HepG2 (cell line): ENCODE measurements around the gene HOXD12. TPM values are rescaled to one million over a fixed set of nuclear protein-coding genes. Genes with fewer than 3 reads are reported as not detected.
A peak's percentile ranks its signal among the peaks of the same experiment; 100 is the strongest.

ENCODE experiments used
- ATAC-seq: fragments of 200-7000 bp; cut with Tn5 transposase; 3 replicates; pipeline ENCODE4 v1.9.1; 2020; ENCODE audit warnings: mild to moderate bottlenecking, moderate library complexity
- BruUV-seq: library from RNA; stranded (reverse); fragments of 400-500 nt; replicated peaks from 2 replicates; lab custom pipeline; 2021; lab: Mats Ljungman, UMichigan
- CTCF ChIA-PET: fragments of 300-600 bp; formaldehyde crosslinking; extraction: SDS; loops from one replicate; lab custom pipeline; 2021; ENCODE audit warnings: low total read pairs, inconsistent platforms, low intra/inter-chr PET ratio; lab: Yijun Ruan, JAX
- POLR2A ChIA-PET: fragments of 350-600 bp; sonication (Branson Sonifier 250); formaldehyde crosslinking; loops from one replicate; lab custom pipeline; 2020; ENCODE audit warnings: antibody characterized with exemption, inconsistent platforms; lab: Yijun Ruan, JAX
- DNase-seq: peaks from one replicate; pipeline ENCODE4 v3.0.0-alpha.2; 2015; ENCODE audit warnings: low spot score
- FAIRE-seq: peaks from 3 replicates; lab custom pipeline; 2011; peaks lifted over from hg19 to GRCh38; lab: Jason Lieb, UNC
- H2AFZ ChIP-seq: one replicate; pipeline ENCODE4 v1.6.1; 2011; ENCODE audit warnings: low read length, inconsistent platforms
- H3K27ac ChIP-seq: fragments of 300-600 bp; 3 replicates; pipeline ENCODE4 v1.8.0; 2011; ENCODE audit warnings: mixed run types, mild to moderate bottlenecking, mixed read lengths, low read length, inconsistent platforms; ENCODE audit not compliant: insufficient read depth; ENCODE audit errors: extremely low read length
- H3K27me3 ChIP-seq, 2 experiments: fragments of 200-600 bp in 1 of 2; 2 replicates in 1 of 2; 3 replicates in 1 of 2; pipeline versions ENCODE4 v1.6.0 to v1.8.0; 2011; ENCODE audit warnings: low read length in 2 of 2, mild to moderate bottlenecking in 2 of 2, moderate library complexity in 2 of 2, inconsistent platforms in 1 of 2; ENCODE audit not compliant: insufficient read depth in 2 of 2, control insufficient read depth in 1 of 2
- H3K36me3 ChIP-seq, 2 experiments: fragments of 200-600 bp in 1 of 2; replicated peaks in 1 of 2; 2 replicates in 1 of 2; 3 replicates in 1 of 2; pipeline versions ENCODE4 v1.5.1 to v1.8.0; 2011; ENCODE audit warnings: low read length in 2 of 2, inconsistent platforms in 1 of 2; ENCODE audit not compliant: insufficient read depth in 2 of 2, control insufficient read depth in 1 of 2
- H3K4me1 ChIP-seq: 2 replicates; pipeline ENCODE4 v1.5.1; 2012; ENCODE audit warnings: low read length, inconsistent platforms; ENCODE audit not compliant: insufficient read depth
- H3K4me2 ChIP-seq: 2 replicates; pipeline ENCODE4 v1.6.0; 2011; ENCODE audit warnings: low read depth, low read length, inconsistent platforms
- H3K4me3 ChIP-seq, 3 experiments: fragments of 200-600 bp in 1 of 3; sonication (generic), shearing (Covaris generic) in 1 of 3; replicated peaks in 1 of 3; 2 replicates each; pipeline ENCODE4 v1.5.1; 2011 to 2016; ENCODE audit warnings: low read length in 3 of 3, inconsistent platforms in 2 of 3, low read depth in 2 of 3, mild to moderate bottlenecking in 2 of 3, control low read depth in 1 of 3, mixed read lengths in 1 of 3; ENCODE audit not compliant: insufficient read depth in 1 of 3
- H3K79me2 ChIP-seq: one replicate; pipeline ENCODE4 v1.6.1; 2011; ENCODE audit warnings: low read length, inconsistent platforms; ENCODE audit not compliant: insufficient read depth
- H3K9ac ChIP-seq: 2 replicates; pipeline ENCODE4 v1.6.0; 2011; ENCODE audit warnings: mild to moderate bottlenecking, low read depth, low read length, inconsistent platforms; ENCODE audit not compliant: insufficient read depth
- H3K9me3 ChIP-seq: 2 replicates; pipeline ENCODE4 v1.5.1; 2012; ENCODE audit warnings: mild to moderate bottlenecking, low read length
- H4K20me1 ChIP-seq: 2 replicates; pipeline ENCODE4 v1.6.0; 2011; ENCODE audit warnings: inconsistent platforms, mild to moderate bottlenecking, low read length, moderate library complexity; ENCODE audit not compliant: insufficient read depth
- CBX2 ChIP-seq, 2 experiments: fragments of 200-600 bp in 1 of 2; sonication (generic); formaldehyde crosslinking in 1 of 2; IDR thresholded peaks; 2 replicates each; pipeline versions ENCODE4 v1.7.0 to v1.8.1; 2018 to 2022; ENCODE audit warnings: low read depth in 2 of 2, low read length in 1 of 2, mild to moderate bottlenecking in 1 of 2, missing genetic modification reagents in 1 of 2
- ZBTB8A ChIP-seq: sonication (generic); formaldehyde crosslinking; IDR thresholded peaks from 2 replicates; pipeline ENCODE4 v1.4.0; 2020; ENCODE audit warnings: mild to moderate bottlenecking, low read depth, missing genetic modification reagents, borderline replicate concordance
- ZNF12 ChIP-seq: sonication (generic); formaldehyde crosslinking; IDR thresholded peaks from 2 replicates; pipeline ENCODE4 v1.5.0; 2020; ENCODE audit warnings: missing genetic modification reagents
- ZNF264 ChIP-seq: sonication (generic); formaldehyde crosslinking; IDR thresholded peaks from 2 replicates; pipeline ENCODE4 v1.4.0; 2020; ENCODE audit warnings: missing genetic modification reagents
- ZNF703 ChIP-seq: sonication (generic); formaldehyde crosslinking; IDR thresholded peaks from 2 replicates; pipeline ENCODE4 v1.5.1; 2020; ENCODE audit warnings: missing genetic modification reagents, mild to moderate bottlenecking, moderate library complexity, borderline replicate concordance
- ZSCAN9 ChIP-seq: IDR thresholded peaks from 2 replicates; pipeline ENCODE4 v1.6.1; 2016; ENCODE audit warnings: borderline replicate concordance
- WGBS: methylation state at CpG from one replicate; pipeline ENCODE4 v1.1.6; 2017; ENCODE audit warnings: low lambda C conversion rate; 5-methylcytosine and 5-hydroxymethylcytosine counted together
- in situ Hi-C: cut with HindIII; loops from 2 replicates; pipeline ENCODE4 v1.10.0; 2017; ENCODE audit warnings: low pct_unique_long_range_greater_than_20kb; ENCODE audit not compliant: extremely low pct_ligation_motif_present
- intact Hi-C: fragments of 100-400 bp; cut with micrococcal nuclease; formaldehyde crosslinking; loops from one replicate; pipeline ENCODE4 v1.10.0; 2022; ENCODE audit not compliant: unreplicated experiment
- polyA plus RNA-seq, 8 experiments: library from polyadenylated mRNA; depleted of rRNA in 3 of 8; stranded (reverse) in 7 of 8; unstranded in 1 of 8; fragments of >200 nt; fragmentation: Illumina TruSeq in 4 of 8; extraction: Trizol in 4 of 8; gene quantifications; 2 replicates each; pipeline versions ENCODE4 v1.2.1 to v1.2.3, GENCODE V29; 2011 to 2016; ENCODE audit warnings: low read depth in 4 of 8, missing spikeins in 1 of 8, mixed read lengths in 1 of 8; ENCODE audit not compliant: insufficient read depth in 1 of 8
- total RNA-seq, 5 experiments: library from RNA; depleted of rRNA; stranded (reverse); fragments of >200 nt; fragmentation: Illumina TruSeq; extraction: Trizol; gene quantifications; 2 replicates each; pipeline ENCODE4 v1.2.3, GENCODE V29; 2016; ENCODE audit warnings: low read depth in 1 of 5

Gene HOXD12
- total and polyA plus RNA-seq, 2 of the 13 experiments (the other 11 are each of a cell fraction or from before 2014, with no cell fraction given), result not detected

DNA sequence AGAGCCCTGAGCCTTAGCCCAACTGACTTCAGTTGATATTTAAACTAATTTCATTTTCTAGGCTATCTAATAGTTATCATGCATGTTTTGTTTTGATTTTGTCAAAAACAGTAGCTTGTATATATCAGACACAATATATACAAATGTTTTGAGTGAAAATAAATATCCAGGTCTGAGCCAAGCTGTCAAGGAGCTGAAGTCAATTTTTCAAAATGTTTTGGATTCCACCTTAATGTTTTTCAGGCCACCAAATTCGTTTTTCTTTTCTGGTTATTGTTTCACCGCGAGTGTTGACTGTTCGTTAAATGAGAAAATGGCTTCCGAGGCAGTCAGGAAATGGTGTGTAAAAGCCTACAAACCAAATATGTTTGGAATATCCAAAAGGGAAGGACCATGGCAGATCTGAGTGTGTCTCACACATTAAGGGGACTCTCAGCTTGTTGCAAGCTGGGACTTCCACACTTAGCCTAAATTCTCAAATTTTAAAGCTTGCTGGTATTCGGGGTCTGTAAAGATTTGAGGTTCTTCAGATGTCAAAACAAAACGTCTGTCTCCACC is 2.8 kb downstream of the HOXD12 start:
- no peak overlapping the region for H3K27ac ChIP-seq
- FAIRE-seq (no peak), ATAC-seq (no peak), DNase-seq (no peak)
- H3K9me3 ChIP-seq, result no peaks in the 10 kb centered on the region
- intact Hi-C loops (no loop called here), in situ Hi-C loops (loop anchor here (10.0 kb wide), 1 partner anchor 1068 kb away; no protein-coding TSS in a partner anchor)
- no peak overlapping the region for H2AFZ ChIP-seq
- H3K4me2 ChIP-seq, result no peak overlapping the region
- ChIA-PET CTCF (no interaction called here), POLR2A (no interaction called here)
- peaks cover 7% of the 10 kb centered on the region; the same call in 1 of the 2 replicates for H3K4me1 ChIP-seq
- no peaks in the 10 kb centered on the region; the same call in 1 of the 2 replicates for H4K20me1 ChIP-seq
- H3K27me3 ChIP-seq, result peaks cover 37 to 98% of the 10 kb centered on the region in 2 experiments
- no TSS peak for BruUV-seq
- no peaks in the 10 kb centered on the region for H3K79me2 ChIP-seq
- H3K36me3 ChIP-seq, result no peaks in the 10 kb centered on the region
- H3K4me3 ChIP-seq, result no peak overlapping the region
- TF ChIP-seq ZNF703 (CRISPR knock-in tag), result no peak
- TF ChIP-seq CBX2 (IDR thresholded peaks at IDR 0.05; ENCODE audit: low read depth, low read length), result 0 out of 2 replicates have a peak, but pooled peaks have one; percentile 74
- no peak for TF ChIP-seq CBX2 (CRISPR knock-in tag; IDR thresholded peaks at IDR 0.05; ENCODE audit: low read depth)
- no peak overlapping the region for H3K9ac ChIP-seq
- WGBS, result 3% methylated on average over 7 of the region's 7 CpGs

DNA sequence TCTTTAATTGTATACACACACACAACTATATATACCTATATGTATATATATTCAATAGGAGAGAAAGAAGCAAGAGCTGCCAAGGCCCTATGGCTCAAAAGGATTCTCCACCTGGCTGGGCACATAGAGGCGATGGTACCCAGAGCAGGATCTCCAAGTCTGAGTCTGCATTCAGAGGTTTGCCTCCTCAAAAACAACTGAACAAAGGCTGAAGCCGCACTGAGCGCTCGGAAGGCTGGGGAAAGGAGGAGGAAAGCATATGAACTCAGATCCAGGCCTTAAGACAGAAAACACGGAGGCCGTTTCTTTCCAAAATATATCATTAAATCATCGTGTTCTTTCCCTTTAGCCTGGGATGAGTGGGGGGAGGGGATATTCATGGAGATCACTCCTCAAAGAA is 3.6 kb downstream of the HOXD12 start:
- intact Hi-C loops, result no loop called here
- ATAC-seq, result no peak
- no peaks in the 10 kb centered on the region; the same call in 1 of the 2 replicates for H4K20me1 ChIP-seq
- H3K36me3 ChIP-seq, result no peaks in the 10 kb centered on the region
- in situ Hi-C loops, result loop anchor here (10.0 kb wide), 1 partner anchor 1068 kb away; no protein-coding TSS in a partner anchor
- no peak overlapping the region for H3K9ac ChIP-seq
- H3K4me3 ChIP-seq, result no peak overlapping the region
- TF ChIP-seq ZNF12 (CRISPR knock-in tag), result no peak
- TF ChIP-seq ZSCAN9, result no peak
- no peak for TF ChIP-seq ZBTB8A
- TF ChIP-seq ZNF264, result no peak
- ChIA-PET CTCF (no interaction called here), POLR2A (no interaction called here)
- peaks cover under 1% of the 10 kb centered on the region; the same call in 1 of the 2 replicates for H3K4me1 ChIP-seq
- H3K27me3 ChIP-seq, result peaks cover 36 to 92% of the 10 kb centered on the region in 2 experiments
- 42% methylated on average over 7 of the region's 7 CpGs for WGBS
- H3K4me2 ChIP-seq, result no peak overlapping the region
- H3K27ac ChIP-seq, result no peak overlapping the region
- no peaks in the 10 kb centered on the region for H3K9me3 ChIP-seq
- no peak for FAIRE-seq
- no TSS peak for BruUV-seq
- no peaks in the 10 kb centered on the region for H3K79me2 ChIP-seq
- H2AFZ ChIP-seq, result no peak overlapping the region
- no peak for DNase-seq
